Measurements from ENCODE around the gene FOSL1. TPM values are rescaled to one million over a fixed set of nuclear protein-coding genes. Genes with fewer than 3 reads are reported as not detected.

The FOSL1 gene
- total and polyA plus RNA-seq, 2 of the 13 experiments (the other 11 are each of a cell fraction or from before 2014, with no cell fraction given) = 4.0 to 4.1 TPM

DNA sequence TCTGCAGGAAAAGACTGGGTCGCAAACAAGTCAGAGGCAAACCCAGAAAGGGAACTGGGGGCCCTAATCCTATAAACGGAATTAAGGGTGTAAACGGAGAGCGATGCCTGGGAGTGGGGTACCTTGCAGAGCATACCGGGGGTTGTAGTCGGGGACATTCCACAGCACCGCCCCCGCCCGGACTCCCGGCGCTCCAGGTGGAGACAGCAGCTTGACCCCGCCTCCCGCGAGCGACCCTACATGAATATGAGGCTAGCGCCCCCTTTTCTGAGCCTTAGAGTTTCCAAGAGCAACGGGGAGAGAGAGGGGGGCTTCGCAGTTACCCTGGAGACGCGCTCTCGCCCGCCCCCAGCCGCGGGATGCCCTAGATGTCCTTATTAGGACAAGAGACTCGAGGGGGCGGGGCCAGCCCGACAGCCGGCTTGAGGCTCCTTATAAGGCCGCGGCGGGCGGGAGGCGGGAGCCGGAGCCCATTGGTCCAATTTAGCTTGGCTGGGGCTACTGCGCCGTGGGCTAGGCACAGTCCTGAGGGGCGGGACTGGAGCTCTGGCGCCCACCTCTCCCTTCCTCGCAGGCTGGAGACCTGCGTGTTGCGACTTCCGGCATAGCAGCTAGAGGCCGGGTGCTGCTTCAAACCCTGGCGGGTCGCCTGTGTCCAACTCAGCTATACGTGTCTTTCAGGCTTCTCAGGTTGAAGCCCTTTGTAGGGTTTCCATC lies 40.9 kb downstream of the FOSL1 start (continued):
- TF ChIP-seq CBX2 (IDR thresholded peaks at IDR 0.05; ENCODE audit: low read depth, low read length) (no peak), CBX2 (CRISPR knock-in tag; IDR thresholded peaks at IDR 0.05; ENCODE audit: low read depth) (no peak), ZNF547 (CRISPR knock-in tag; IDR thresholded peaks at IDR 0.05) (no peak), ZNF556 (CRISPR knock-in tag; IDR thresholded peaks at IDR 0.05; ENCODE audit: borderline replicate concordance) (0 out of 2 replicates have a peak, but pooled peaks have one; percentile 61), ZNF790 (CRISPR knock-in tag; IDR thresholded peaks at IDR 0.05; ENCODE audit: borderline replicate concordance) (no peak), ZNF703 (CRISPR knock-in tag; IDR thresholded peaks at IDR 0.05; ENCODE audit: borderline replicate concordance) (no peak), SUZ12 (IDR thresholded peaks at IDR 0.05; ENCODE audit: low read depth, low read length) (no peak), SP4 (CRISPR knock-in tag; IDR thresholded peaks at IDR 0.05) (no peak), ZNF672 (CRISPR knock-in tag; IDR thresholded peaks at IDR 0.05) (no peak), NFYC (CRISPR knock-in tag; IDR thresholded peaks at IDR 0.05) (peak; percentile 64), PPARG (CRISPR knock-in tag; conservative IDR thresholded peaks at IDR 0.05) (no peak; the same call in none of the 2 replicates), ZNF10 (CRISPR knock-in tag; IDR thresholded peaks at IDR 0.05; ENCODE audit: borderline replicate concordance, low read depth) (no peak), AGO2 (optimal IDR thresholded peaks at IDR 0.05; ENCODE audit: low read depth, low read length) (no peak), ATF7-NPFF (CRISPR knock-in tag; IDR thresholded peaks at IDR 0.05; ENCODE audit: low read depth) (no peak), KLF12 (CRISPR knock-in tag; IDR thresholded peaks at IDR 0.05; ENCODE audit: borderline replicate concordance) (no peak), MZF1 (CRISPR knock-in tag; IDR thresholded peaks at IDR 0.05; ENCODE audit: borderline replicate concordance) (no peak), ZNF333 (CRISPR knock-in tag; IDR thresholded peaks at IDR 0.05; ENCODE audit: borderline replicate concordance) (no peak), CENPX (CRISPR knock-in tag; IDR thresholded peaks at IDR 0.05) (no peak), ZNF20 (CRISPR knock-in tag; IDR thresholded peaks at IDR 0.05) (no peak), ZZZ3 (CRISPR knock-in tag; IDR thresholded peaks at IDR 0.05; ENCODE audit: borderline replicate concordance) (no peak), EZH2 (conservative IDR thresholded peaks at IDR 0.05; ENCODE audit: low read depth, low read length) (no peak), ZNF749 (CRISPR knock-in tag; IDR thresholded peaks at IDR 0.05; ENCODE audit: borderline replicate concordance) (no peak), SRSF4 (IDR thresholded peaks at IDR 0.05; ENCODE audit: low read depth, low read length, poor library complexity, severe bottlenecking) (no peak)
- TF ChIP-seq, protein P1, sequence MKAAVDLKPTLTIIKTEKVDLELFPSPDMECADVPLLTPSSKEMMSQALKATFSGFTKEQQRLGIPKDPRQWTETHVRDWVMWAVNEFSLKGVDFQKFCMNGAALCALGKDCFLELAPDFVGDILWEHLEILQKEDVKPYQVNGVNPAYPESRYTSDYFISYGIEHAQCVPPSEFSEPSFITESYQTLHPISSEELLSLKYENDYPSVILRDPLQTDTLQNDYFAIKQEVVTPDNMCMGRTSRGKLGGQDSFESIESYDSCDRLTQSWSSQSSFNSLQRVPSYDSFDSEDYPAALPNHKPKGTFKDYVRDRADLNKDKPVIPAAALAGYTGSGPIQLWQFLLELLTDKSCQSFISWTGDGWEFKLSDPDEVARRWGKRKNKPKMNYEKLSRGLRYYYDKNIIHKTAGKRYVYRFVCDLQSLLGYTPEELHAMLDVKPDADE (CRISPR knock-in tag; IDR thresholded peaks at IDR 0.05) = no peak
- TF ChIP-seq, protein P2, sequence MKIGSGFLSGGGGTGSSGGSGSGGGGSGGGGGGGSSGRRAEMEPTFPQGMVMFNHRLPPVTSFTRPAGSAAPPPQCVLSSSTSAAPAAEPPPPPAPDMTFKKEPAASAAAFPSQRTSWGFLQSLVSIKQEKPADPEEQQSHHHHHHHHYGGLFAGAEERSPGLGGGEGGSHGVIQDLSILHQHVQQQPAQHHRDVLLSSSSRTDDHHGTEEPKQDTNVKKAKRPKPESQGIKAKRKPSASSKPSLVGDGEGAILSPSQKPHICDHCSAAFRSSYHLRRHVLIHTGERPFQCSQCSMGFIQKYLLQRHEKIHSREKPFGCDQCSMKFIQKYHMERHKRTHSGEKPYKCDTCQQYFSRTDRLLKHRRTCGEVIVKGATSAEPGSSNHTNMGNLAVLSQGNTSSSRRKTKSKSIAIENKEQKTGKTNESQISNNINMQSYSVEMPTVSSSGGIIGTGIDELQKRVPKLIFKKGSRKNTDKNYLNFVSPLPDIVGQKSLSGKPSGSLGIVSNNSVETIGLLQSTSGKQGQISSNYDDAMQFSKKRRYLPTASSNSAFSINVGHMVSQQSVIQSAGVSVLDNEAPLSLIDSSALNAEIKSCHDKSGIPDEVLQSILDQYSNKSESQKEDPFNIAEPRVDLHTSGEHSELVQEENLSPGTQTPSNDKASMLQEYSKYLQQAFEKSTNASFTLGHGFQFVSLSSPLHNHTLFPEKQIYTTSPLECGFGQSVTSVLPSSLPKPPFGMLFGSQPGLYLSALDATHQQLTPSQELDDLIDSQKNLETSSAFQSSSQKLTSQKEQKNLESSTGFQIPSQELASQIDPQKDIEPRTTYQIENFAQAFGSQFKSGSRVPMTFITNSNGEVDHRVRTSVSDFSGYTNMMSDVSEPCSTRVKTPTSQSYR (CRISPR knock-in tag; IDR thresholded peaks at IDR 0.05; ENCODE audit: borderline replicate concordance) = no peak
- TF ChIP-seq, protein P3, sequence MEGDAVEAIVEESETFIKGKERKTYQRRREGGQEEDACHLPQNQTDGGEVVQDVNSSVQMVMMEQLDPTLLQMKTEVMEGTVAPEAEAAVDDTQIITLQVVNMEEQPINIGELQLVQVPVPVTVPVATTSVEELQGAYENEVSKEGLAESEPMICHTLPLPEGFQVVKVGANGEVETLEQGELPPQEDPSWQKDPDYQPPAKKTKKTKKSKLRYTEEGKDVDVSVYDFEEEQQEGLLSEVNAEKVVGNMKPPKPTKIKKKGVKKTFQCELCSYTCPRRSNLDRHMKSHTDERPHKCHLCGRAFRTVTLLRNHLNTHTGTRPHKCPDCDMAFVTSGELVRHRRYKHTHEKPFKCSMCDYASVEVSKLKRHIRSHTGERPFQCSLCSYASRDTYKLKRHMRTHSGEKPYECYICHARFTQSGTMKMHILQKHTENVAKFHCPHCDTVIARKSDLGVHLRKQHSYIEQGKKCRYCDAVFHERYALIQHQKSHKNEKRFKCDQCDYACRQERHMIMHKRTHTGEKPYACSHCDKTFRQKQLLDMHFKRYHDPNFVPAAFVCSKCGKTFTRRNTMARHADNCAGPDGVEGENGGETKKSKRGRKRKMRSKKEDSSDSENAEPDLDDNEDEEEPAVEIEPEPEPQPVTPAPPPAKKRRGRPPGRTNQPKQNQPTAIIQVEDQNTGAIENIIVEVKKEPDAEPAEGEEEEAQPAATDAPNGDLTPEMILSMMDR (CRISPR knock-in tag; IDR thresholded peaks at IDR 0.05) = peak; percentile 45
